OCI-LY3 (cell line): ENCODE data around the gene UBB.

Experiments used
- H2AFZ ChIP-seq: fragments of 200-600, 300-600 bp; shearing (Covaris generic); 2 replicates; pipeline ENCODE4 v1.6.0; 2014; ENCODE audit warnings: antibody characterized with exemption, low read depth, low read length
- H3K27ac ChIP-seq: fragments of 200-600, 300-600 bp; sonication (generic); 2 replicates; pipeline ENCODE4 v1.5.1; 2014; ENCODE audit warnings: mild to moderate bottlenecking, low read length, moderate library complexity, mixed read lengths
- H3K27me3 ChIP-seq: fragments of 200-600, 300-600 bp; sonication (generic); 2 replicates; pipeline ENCODE4 v1.6.1; 2014; ENCODE audit warnings: low read depth, low read length, mixed read lengths
- H3K36me3 ChIP-seq: fragments of 200-600, 300-600 bp; sonication (generic); replicated peaks from 2 replicates; pipeline ENCODE3; 2014; ENCODE audit warnings: low read depth, low read length, mixed read lengths
- H3K4me1 ChIP-seq: fragments of 300-600, 200-600 bp; sonication (generic); 2 replicates; pipeline ENCODE4 v1.6.1; 2014; ENCODE audit warnings: low read length, mixed read lengths
- H3K4me2 ChIP-seq: fragments of 200-600, 300-600 bp; sonication (generic); 2 replicates; pipeline ENCODE4 v1.6.1; 2014; ENCODE audit warnings: low read length, mixed read lengths
- H3K4me3 ChIP-seq: fragments of 300-600, 200-600 bp; sonication (generic); 2 replicates; pipeline ENCODE4 v1.5.1; 2014; ENCODE audit warnings: antibody characterized with exemption, mild to moderate bottlenecking, low read length, moderate library complexity
- H3K79me2 ChIP-seq: fragments of 300-600, 200-600 bp; shearing (Covaris generic); 2 replicates; pipeline ENCODE4 v1.6.1; 2014; ENCODE audit warnings: mild to moderate bottlenecking, low read length, mixed read lengths
- H3K9ac ChIP-seq: fragments of 300-600, 200-600 bp; shearing (Covaris generic); 2 replicates; pipeline ENCODE4 v1.6.0; 2014; ENCODE audit warnings: mild to moderate bottlenecking, low read length, moderate library complexity
- H3K9me3 ChIP-seq: fragments of 200-600, 300-600 bp; shearing (Covaris generic); 2 replicates; pipeline ENCODE4 v1.6.1; 2014; ENCODE audit warnings: low read length, mixed read lengths; ENCODE audit not compliant: insufficient read depth
- H4K20me1 ChIP-seq: fragments of 200-600, 300-600 bp; sonication (generic); 2 replicates; pipeline ENCODE4 v1.6.1; 2016; ENCODE audit warnings: low read length, mixed read lengths; ENCODE audit not compliant: insufficient read depth
- EZH2phosphoT487 ChIP-seq: fragments of 200-600 bp; shearing (Covaris generic); IDR thresholded peaks from 2 replicates; pipeline ENCODE4 v1.6.1; 2018; ENCODE audit warnings: antibody characterized with exemption, mixed run types, low read depth
- TF ChIP-seq, protein P1 (sequence below): fragments of 200-600, 300-600 bp; sonication (generic); IDR thresholded peaks from 2 replicates; pipeline ENCODE4 v1.5.1; 2014; ENCODE audit warnings: antibody characterized with exemption, low read length, low read depth

Gene UBB

DNA sequence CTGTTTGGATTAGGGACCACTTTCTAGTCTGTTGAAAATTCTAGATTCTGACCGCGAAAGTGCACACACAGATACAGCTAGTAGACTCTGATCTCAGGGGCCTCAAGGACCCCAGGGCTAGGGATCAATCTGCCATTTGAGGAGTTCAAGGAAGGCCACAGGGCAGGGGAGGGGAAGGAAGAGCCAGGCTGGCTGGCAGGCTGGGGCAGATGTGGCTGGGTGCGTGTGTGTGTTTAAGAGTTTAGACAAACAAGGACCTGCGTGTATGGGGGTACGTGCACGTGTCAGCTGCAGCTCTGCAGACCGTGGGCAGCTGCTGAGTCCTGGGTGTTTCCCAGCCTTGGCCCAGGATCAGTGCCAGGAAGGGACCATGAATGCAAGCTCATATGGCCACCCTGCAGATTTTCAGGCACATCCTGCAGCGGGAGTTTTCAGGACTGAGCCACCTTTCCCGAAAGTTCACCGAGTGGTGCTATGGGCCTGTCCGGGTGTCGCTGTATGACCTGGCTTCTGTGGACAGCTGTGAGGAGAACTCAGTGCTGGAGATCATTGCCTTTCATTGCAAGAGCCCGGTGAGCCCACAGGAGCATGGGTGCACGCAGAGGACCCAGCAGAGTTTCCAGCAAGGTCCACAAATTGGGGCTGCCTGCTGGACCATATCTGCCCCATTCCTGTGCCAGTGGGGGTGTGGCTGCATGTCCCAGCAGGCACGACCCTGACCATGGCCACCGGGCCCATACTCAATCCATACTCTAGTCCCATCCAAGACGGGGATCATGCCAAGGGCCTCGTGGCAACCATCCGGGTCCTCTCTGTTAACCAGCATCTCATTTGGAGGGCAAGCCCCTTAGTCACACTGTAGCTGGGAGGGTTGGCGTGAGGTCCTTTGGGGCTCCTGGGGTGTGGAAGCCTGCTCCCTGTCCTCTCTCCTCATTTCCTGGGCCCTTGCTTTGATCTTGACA lies 45.1 kb downstream of the UBB start:
- Histone ChIP-seq H3K36me3 (no peaks in the 10 kb centered on the region), H3K4me3 (no peak overlapping the region), H3K4me2 (no peak overlapping the region), H3K79me2 (no peaks in the 10 kb centered on the region), H3K27ac (no peak overlapping the region), H2AFZ (no peak overlapping the region), H3K9ac (no peak overlapping the region), H3K9me3 (no peaks in the 10 kb centered on the region), H4K20me1 (no peaks in the 10 kb centered on the region), H3K27me3 (no peaks in the 10 kb centered on the region), H3K4me1 (no peaks in the 10 kb centered on the region)
- no peak for TF ChIP-seq EZH2phosphoT487
- TF ChIP-seq, protein P1, sequence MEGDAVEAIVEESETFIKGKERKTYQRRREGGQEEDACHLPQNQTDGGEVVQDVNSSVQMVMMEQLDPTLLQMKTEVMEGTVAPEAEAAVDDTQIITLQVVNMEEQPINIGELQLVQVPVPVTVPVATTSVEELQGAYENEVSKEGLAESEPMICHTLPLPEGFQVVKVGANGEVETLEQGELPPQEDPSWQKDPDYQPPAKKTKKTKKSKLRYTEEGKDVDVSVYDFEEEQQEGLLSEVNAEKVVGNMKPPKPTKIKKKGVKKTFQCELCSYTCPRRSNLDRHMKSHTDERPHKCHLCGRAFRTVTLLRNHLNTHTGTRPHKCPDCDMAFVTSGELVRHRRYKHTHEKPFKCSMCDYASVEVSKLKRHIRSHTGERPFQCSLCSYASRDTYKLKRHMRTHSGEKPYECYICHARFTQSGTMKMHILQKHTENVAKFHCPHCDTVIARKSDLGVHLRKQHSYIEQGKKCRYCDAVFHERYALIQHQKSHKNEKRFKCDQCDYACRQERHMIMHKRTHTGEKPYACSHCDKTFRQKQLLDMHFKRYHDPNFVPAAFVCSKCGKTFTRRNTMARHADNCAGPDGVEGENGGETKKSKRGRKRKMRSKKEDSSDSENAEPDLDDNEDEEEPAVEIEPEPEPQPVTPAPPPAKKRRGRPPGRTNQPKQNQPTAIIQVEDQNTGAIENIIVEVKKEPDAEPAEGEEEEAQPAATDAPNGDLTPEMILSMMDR: no peak

DNA sequence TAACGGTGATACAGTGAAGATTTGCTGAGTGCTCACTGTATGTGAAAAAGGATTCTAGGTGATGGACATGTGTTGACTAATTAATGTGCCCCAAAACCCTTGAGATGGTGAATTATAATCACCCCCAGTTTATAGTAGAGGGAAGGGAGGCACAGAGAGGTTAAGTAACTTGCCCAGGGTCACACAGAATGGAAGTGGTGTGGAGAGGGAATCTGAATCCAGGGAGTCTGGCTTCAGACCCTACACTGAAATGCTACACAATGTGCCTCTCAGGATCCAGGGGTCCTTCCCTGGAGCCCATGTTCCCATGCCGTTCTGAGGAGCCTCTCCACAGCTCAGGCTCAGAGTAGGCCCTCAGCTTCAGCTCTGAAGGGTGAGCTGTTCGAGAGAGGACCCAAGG lies 46.1 kb downstream of the UBB start:
- Histone ChIP-seq H3K4me2 (no peak overlapping the region), H3K27ac (no peak overlapping the region), H3K36me3 (no peaks in the 10 kb centered on the region)

DNA sequence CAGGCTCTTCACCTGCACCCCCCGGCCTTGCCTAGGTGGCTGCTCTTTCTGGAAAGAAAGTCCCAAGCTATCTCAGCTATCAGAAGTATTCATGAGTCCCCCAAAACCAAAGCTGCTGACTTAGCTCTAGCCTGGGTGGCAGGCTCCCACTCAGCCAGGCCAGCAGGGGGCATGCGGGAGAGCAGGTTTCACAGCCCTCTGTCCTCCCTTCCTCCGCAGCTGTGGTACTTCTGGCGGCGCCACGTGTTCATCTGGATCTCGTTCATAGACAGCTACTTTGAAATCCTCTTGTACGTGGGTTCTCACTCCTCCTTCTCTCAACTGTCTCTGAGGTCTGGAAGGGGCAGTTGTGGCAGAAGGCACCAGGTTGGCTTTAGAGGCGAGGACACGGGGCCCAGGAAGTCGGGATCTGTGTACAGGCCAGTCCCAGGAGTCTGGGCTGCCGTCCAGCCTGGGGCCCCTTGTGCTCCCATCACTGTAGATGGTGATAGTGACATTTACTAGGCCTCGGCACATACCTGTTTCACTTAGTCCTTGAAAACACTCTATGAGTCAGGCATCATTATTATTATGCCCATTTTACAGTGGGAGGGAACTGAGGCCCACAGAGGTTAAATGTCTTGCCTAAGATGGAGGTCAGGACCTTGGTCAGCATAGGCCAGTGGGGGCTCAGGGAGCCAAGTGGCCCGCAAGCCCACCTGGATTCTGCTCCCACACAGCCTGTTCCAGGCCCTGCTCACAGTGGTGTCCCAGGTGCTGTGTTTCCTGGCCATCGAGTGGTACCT lies 47.4 kb downstream of the UBB start:
- Histone ChIP-seq H2AFZ (no peak overlapping the region), H3K36me3 (no peaks in the 10 kb centered on the region), H3K9ac (no peak overlapping the region), H3K4me3 (no peak overlapping the region), H3K27me3 (no peaks in the 10 kb centered on the region), H3K4me1 (no peaks in the 10 kb centered on the region), H3K9me3 (no peaks in the 10 kb centered on the region), H4K20me1 (no peaks in the 10 kb centered on the region), H3K27ac (no peak overlapping the region), H3K79me2 (no peaks in the 10 kb centered on the region), H3K4me2 (no peak overlapping the region)
- TF ChIP-seq, protein P1: peak; percentile 37
- no peak for TF ChIP-seq EZH2phosphoT487

More for the DNA sequence above, 46.1 kb downstream of the UBB start:
- H4K20me1 ChIP-seq: no peaks in the 10 kb centered on the region
- TF ChIP-seq, protein P1: no peak
- TF ChIP-seq EZH2phosphoT487: no peak
- H2AFZ ChIP-seq: no peak overlapping the region
- H3K9ac ChIP-seq: no peak overlapping the region
- H3K27me3 ChIP-seq: no peaks in the 10 kb centered on the region
- no peak overlapping the region for H3K4me3 ChIP-seq
- no peaks in the 10 kb centered on the region for H3K9me3 ChIP-seq
- no peaks in the 10 kb centered on the region for H3K79me2 ChIP-seq
- H3K4me1 ChIP-seq: no peaks in the 10 kb centered on the region

DNA sequence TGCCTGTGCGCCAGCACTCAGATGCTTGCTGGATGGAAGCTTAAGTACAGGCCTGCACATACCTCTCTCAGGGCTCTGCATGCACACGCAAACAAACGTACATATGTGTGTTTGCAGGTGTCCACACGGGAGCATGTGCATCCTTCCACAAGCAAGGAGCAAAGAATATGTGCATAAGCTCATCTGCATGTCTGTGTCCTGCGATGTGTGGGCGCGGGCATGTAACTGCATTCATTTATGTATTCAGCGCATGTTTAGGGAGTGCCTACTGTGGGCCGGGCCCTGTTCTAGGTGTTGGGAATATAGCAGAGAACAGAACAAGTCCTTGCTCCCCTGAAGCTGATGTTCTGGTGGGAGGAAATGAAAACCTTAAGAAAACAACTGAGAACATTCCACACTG lies 48.2 kb downstream of the UBB start:
- H3K9ac ChIP-seq: no peak overlapping the region
- H3K4me1 ChIP-seq: no peaks in the 10 kb centered on the region
- no peak overlapping the region for H3K27ac ChIP-seq
- no peaks in the 10 kb centered on the region for H4K20me1 ChIP-seq
- H3K36me3 ChIP-seq: no peaks in the 10 kb centered on the region
- H3K4me2 ChIP-seq: no peak overlapping the region
- H3K27me3 ChIP-seq: no peaks in the 10 kb centered on the region
- no peaks in the 10 kb centered on the region for H3K9me3 ChIP-seq
- no peaks in the 10 kb centered on the region for H3K79me2 ChIP-seq
- H2AFZ ChIP-seq: no peak overlapping the region
- no peak overlapping the region for H3K4me3 ChIP-seq
- no peak for TF ChIP-seq EZH2phosphoT487
- TF ChIP-seq, protein P1: no peak
